IMR-90 (cell line): ENCODE results near the gene PPM1L. TPM values are rescaled to one million over a fixed set of nuclear protein-coding genes. Genes with fewer than 3 reads are reported as not detected.

Experiments used
- ATAC-seq: fragments of 200-7000 bp; cut with Tn5 transposase; 2 replicates; pipeline ENCODE4 v1.9.1; 2020; ENCODE audit warnings: low read depth, mild to moderate bottlenecking, moderate library complexity
- BruUV-seq: library from RNA; stranded (reverse); fragments of 400-500 nt; replicated peaks from 2 replicates; lab custom pipeline; 2021; lab: Mats Ljungman, UMichigan
- CTCF ChIA-PET: fragments of 300-600 bp; formaldehyde crosslinking; extraction: SDS; loops from one replicate; lab custom pipeline; 2021; ENCODE audit warnings: antibody characterized with exemption; lab: Yijun Ruan, JAX
- POLR2A ChIA-PET: fragments of 300-600 bp; sonication (Branson Sonifier 250); formaldehyde crosslinking; loops from one replicate; lab custom pipeline; 2022; ENCODE audit warnings: antibody characterized with exemption; ENCODE audit not compliant: unreplicated experiment; lab: Charles Lee
- DNase-seq: peaks from one replicate; pipeline ENCODE4 v3.0.0; 2013
- H2AFZ ChIP-seq: replicated peaks from 2 replicates; pipeline ENCODE3; 2013; ENCODE audit warnings: low read length, mild to moderate bottlenecking; ENCODE audit not compliant: poor library complexity
- H2AK5ac ChIP-seq: 2 replicates; pipeline ENCODE4 v1.6.1; 2013; ENCODE audit warnings: low read depth, low read length, inconsistent platforms
- H2AK9ac ChIP-seq: replicated peaks from 2 replicates; pipeline ENCODE3; 2013; ENCODE audit warnings: mild to moderate bottlenecking, low read depth, low read length, moderate library complexity; ENCODE audit not compliant: poor library complexity
- H2BK120ac ChIP-seq: 2 replicates; pipeline ENCODE4 v1.6.1; 2013; ENCODE audit warnings: low read depth, low read length, inconsistent platforms
- H2BK15ac ChIP-seq: 3 replicates; pipeline ENCODE4 v1.6.1; 2013; ENCODE audit warnings: low read depth, low read length, inconsistent platforms
- H2BK20ac ChIP-seq: 2 replicates; pipeline ENCODE4 v1.6.1; 2013; ENCODE audit warnings: low read depth, mild to moderate bottlenecking, inconsistent platforms, low read length, moderate library complexity
- H2BK5ac ChIP-seq: 2 replicates; pipeline ENCODE4 v1.6.1; 2013; ENCODE audit warnings: mild to moderate bottlenecking, low read depth, low read length, inconsistent platforms; ENCODE audit not compliant: poor library complexity, severe bottlenecking
- H3K14ac ChIP-seq: replicated peaks from 2 replicates; pipeline ENCODE4 v1.6.1; 2013; ENCODE audit warnings: low read depth, low read length, inconsistent platforms
- H3K18ac ChIP-seq: 2 replicates; pipeline ENCODE4 v1.6.1; 2013; ENCODE audit warnings: low read depth, low read length, control low read depth
- H3K23ac ChIP-seq: 2 replicates; pipeline ENCODE4 v1.6.1; 2013; ENCODE audit warnings: low read depth, low read length, inconsistent platforms
- H3K27ac ChIP-seq: 2 replicates; pipeline ENCODE4 v1.5.1; 2013; ENCODE audit warnings: mild to moderate bottlenecking, control low read depth, low read length; ENCODE audit not compliant: insufficient read depth
- H3K27me3 ChIP-seq: 2 replicates; pipeline ENCODE4 v1.6.1; 2013; ENCODE audit warnings: low read length; ENCODE audit not compliant: control insufficient read depth, insufficient read depth
- H3K36me3 ChIP-seq: 2 replicates; pipeline ENCODE4 v1.6.1; 2013; ENCODE audit warnings: low read length, mixed read lengths; ENCODE audit not compliant: control insufficient read depth, insufficient read depth
- H3K4ac ChIP-seq: 2 replicates; pipeline ENCODE4 v1.6.1; 2013; ENCODE audit warnings: low read depth, low read length, inconsistent platforms
- H3K4me1 ChIP-seq: 2 replicates; pipeline ENCODE4 v1.6.1; 2013; ENCODE audit warnings: low read length, mixed read lengths; ENCODE audit not compliant: control insufficient read depth, insufficient read depth
- H3K4me2 ChIP-seq: 2 replicates; pipeline ENCODE4 v1.6.1; 2013; ENCODE audit warnings: low read depth, mild to moderate bottlenecking, control low read depth, low read length, moderate library complexity
- H3K4me3 ChIP-seq: 2 replicates; pipeline ENCODE4 v1.5.1; 2013; ENCODE audit warnings: low read depth, mild to moderate bottlenecking, control low read depth, low read length, moderate library complexity; ENCODE audit not compliant: insufficient read depth
- H3K56ac ChIP-seq: 2 replicates; pipeline ENCODE4 v1.6.1; 2013; ENCODE audit warnings: low read length, inconsistent platforms; ENCODE audit not compliant: insufficient read depth; ENCODE audit errors: extremely low read depth
- H3K79me1 ChIP-seq, 2 experiments: 2 replicates each; pipeline ENCODE4 v1.6.1; 2013; ENCODE audit warnings: low read length in 2 of 2, inconsistent platforms in 1 of 2, low read depth in 1 of 2
- H3K9ac ChIP-seq: 2 replicates; pipeline ENCODE4 v1.6.1; 2013; ENCODE audit warnings: low read depth, low read length, control low read depth
- H3K9me1 ChIP-seq: 2 replicates; pipeline ENCODE4 v1.6.1; 2013; ENCODE audit warnings: low read length, inconsistent platforms; ENCODE audit not compliant: insufficient read depth
- H3K9me3 ChIP-seq: 2 replicates; pipeline ENCODE4 v1.6.1; 2013; ENCODE audit warnings: low read length; ENCODE audit not compliant: control insufficient read depth, insufficient read depth
- H4K20me1 ChIP-seq: 2 replicates; pipeline ENCODE4 v1.6.1; 2013; ENCODE audit warnings: low read length, inconsistent platforms; ENCODE audit not compliant: insufficient read depth
- H4K5ac ChIP-seq: 2 replicates; pipeline ENCODE4 v1.6.1; 2013; ENCODE audit warnings: mild to moderate bottlenecking, low read depth, low read length, control low read depth
- H4K8ac ChIP-seq, 2 experiments: 2 replicates each; pipeline ENCODE4 v1.6.1; 2013; ENCODE audit warnings: low read depth in 2 of 2, low read length in 2 of 2, control low read depth in 1 of 2, inconsistent platforms in 1 of 2
- H4K91ac ChIP-seq: 2 replicates; pipeline ENCODE4 v1.6.1; 2013; ENCODE audit warnings: low read depth, low read length, inconsistent platforms; ENCODE audit not compliant: insufficient read depth
- WGBS, 2 experiments: methylation state at CpG; one replicate each; pipeline versions ENCODE4 v1.1.5 to v1.1.7; 2013; ENCODE audit warnings: missing lambda C conversion rate in 2 of 2; ENCODE audit not compliant: insufficient read length in 1 of 2; ENCODE audit errors: extremely low coverage in 2 of 2; 5-methylcytosine and 5-hydroxymethylcytosine counted together
- dilution Hi-C: fragments of 300-500 bp; cut with HindIII; formaldehyde crosslinking; loops from one replicate; pipeline ENCODE4 v1.14.3; 2018; ENCODE audit warnings: low sequenced_read_pairs; ENCODE audit not compliant: unreplicated experiment
- in situ Hi-C: fragments of 300-500 bp; cut with MboI; formaldehyde crosslinking; loops from 3 replicates; pipeline ENCODE4 v1.14.3; 2019; ENCODE audit warnings: low sequenced_read_pairs, inconsistent platforms, mixed read lengths
- intact Hi-C: fragments of 100-400 bp; cut with micrococcal nuclease; formaldehyde crosslinking; loops from 2 replicates; pipeline ENCODE4 v1.10.0; 2022
- polyA plus RNA-seq, 3 experiments: library from polyadenylated mRNA; depleted of rRNA; stranded (reverse); fragments of >200 nt; gene quantifications; 2 replicates each; pipeline ENCODE4 v1.2.3, GENCODE V29; 2012; ENCODE audit warnings: low replicate concordance in 1 of 3
- total RNA-seq: library from RNA; depleted of rRNA; stranded (reverse); fragments of >200 nt; gene quantifications from 2 replicates; pipeline ENCODE4 v1.2.3, GENCODE V29; 2012
- TF ChIP-seq, protein P1 (sequence below): fragments of 150-350 bp; IDR thresholded peaks from 2 replicates; pipeline ENCODE4 v1.6.1; 2016; ENCODE audit warnings: low read depth, mild to moderate bottlenecking, low read length, moderate library complexity, borderline replicate concordance

PPM1L gene
- total and polyA plus RNA-seq, 2 of the 4 experiments (the other 2 are of a cell fraction) = 0.14 to 0.18 TPM

DNA sequence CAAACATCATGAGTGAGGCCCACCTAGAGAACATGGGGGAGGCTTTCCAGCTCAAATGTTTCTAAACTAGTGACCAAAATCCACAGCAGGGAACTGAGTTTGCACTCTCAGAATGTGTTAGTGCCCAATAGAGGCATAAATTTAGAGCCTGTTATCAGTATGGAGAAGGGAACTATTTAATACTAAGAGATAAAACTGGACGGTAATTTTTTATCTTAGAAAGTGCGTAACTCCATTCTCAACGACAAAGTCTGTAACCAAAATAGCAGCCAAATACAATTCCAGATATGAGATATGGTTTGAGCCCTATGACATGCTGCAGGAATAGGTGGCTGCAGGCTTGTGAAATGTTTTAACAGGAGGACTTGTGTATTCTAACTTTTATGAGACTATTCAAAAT is 345.6 kb downstream of the PPM1L start:
- H4K8ac ChIP-seq = no peak overlapping the region
- ChIA-PET POLR2A (no interaction called here), CTCF (no interaction called here)
- no peak overlapping the region for H3K14ac ChIP-seq
- in situ Hi-C loops (no loop called here), dilution Hi-C loops (no loop called here), intact Hi-C loops (loop anchor here (5.0 kb wide), 1 partner anchor 171 kb away; no protein-coding TSS in a partner anchor)
- no peaks in the 10 kb centered on the region for H3K79me1 ChIP-seq
- no peak overlapping the region for H2AK5ac ChIP-seq
- no peaks in the 10 kb centered on the region; the same call in 1 of the 2 replicates for H3K9me1 ChIP-seq
- H2BK120ac ChIP-seq = no peak overlapping the region
- ATAC-seq (no peak), DNase-seq (no peak)
- H2AFZ ChIP-seq = no peak overlapping the region
- no peak overlapping the region for H4K5ac ChIP-seq
- no peak overlapping the region for H2BK15ac ChIP-seq
- WGBS, 2 experiments = no CpG with 5 or more reads among the region's 3 CpGs
- H2BK20ac ChIP-seq = no peak overlapping the region
- H3K56ac ChIP-seq = no peak overlapping the region
- H3K4ac ChIP-seq = no peak overlapping the region
- no peaks in the 10 kb centered on the region for H4K20me1 ChIP-seq
- H3K4me1 ChIP-seq = no peaks in the 10 kb centered on the region
- no peak overlapping the region for H2AK9ac ChIP-seq
- H3K27me3 ChIP-seq = no peaks in the 10 kb centered on the region
- 0 out of 2 replicates have a peak, but pooled peaks cover 2% of the 10 kb centered on the region for H3K36me3 ChIP-seq
- H2BK5ac ChIP-seq = no peak overlapping the region
- no peak overlapping the region for H3K18ac ChIP-seq
- H3K23ac ChIP-seq = no peak overlapping the region
- no peaks in the 10 kb centered on the region for H3K9me3 ChIP-seq
- H3K4me2 ChIP-seq = no peak overlapping the region
- no peak overlapping the region for H3K9ac ChIP-seq
- no peak overlapping the region for H3K27ac ChIP-seq
- H3K4me3 ChIP-seq = no peak overlapping the region
- H4K91ac ChIP-seq = no peak overlapping the region
- no TSS peak for BruUV-seq
- TF ChIP-seq, protein P1, sequence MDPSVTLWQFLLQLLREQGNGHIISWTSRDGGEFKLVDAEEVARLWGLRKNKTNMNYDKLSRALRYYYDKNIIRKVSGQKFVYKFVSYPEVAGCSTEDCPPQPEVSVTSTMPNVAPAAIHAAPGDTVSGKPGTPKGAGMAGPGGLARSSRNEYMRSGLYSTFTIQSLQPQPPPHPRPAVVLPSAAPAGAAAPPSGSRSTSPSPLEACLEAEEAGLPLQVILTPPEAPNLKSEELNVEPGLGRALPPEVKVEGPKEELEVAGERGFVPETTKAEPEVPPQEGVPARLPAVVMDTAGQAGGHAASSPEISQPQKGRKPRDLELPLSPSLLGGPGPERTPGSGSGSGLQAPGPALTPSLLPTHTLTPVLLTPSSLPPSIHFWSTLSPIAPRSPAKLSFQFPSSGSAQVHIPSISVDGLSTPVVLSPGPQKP = no peak
